Peyer's patch (tissue), 4 donors: ENCODE measurements around the gene CNTNAP5.

Source experiments
- POLR2A ChIP-seq, 2 donors: fragments of 450-650 bp; IDR thresholded peaks; one replicate each; pipeline ENCODE4 v1.5.1; 2017; ENCODE audit warnings: antibody characterized with exemption in 2 of 2, mild to moderate bottlenecking in 2 of 2, moderate library complexity in 2 of 2
- TF ChIP-seq, protein P1 (sequence below), 6 experiments: fragments of 450-650 bp in 4 of 6; fragments of 200-600 bp in 2 of 6; sonication (generic) in 1 of 6; IDR thresholded peaks; one replicate each; pipeline ENCODE4 v1.5.1; 2017 to 2019; ENCODE audit warnings: antibody characterized with exemption in 6 of 6, mild to moderate bottlenecking in 3 of 6, moderate library complexity in 1 of 6

- TF ChIP-seq, protein P1, sequence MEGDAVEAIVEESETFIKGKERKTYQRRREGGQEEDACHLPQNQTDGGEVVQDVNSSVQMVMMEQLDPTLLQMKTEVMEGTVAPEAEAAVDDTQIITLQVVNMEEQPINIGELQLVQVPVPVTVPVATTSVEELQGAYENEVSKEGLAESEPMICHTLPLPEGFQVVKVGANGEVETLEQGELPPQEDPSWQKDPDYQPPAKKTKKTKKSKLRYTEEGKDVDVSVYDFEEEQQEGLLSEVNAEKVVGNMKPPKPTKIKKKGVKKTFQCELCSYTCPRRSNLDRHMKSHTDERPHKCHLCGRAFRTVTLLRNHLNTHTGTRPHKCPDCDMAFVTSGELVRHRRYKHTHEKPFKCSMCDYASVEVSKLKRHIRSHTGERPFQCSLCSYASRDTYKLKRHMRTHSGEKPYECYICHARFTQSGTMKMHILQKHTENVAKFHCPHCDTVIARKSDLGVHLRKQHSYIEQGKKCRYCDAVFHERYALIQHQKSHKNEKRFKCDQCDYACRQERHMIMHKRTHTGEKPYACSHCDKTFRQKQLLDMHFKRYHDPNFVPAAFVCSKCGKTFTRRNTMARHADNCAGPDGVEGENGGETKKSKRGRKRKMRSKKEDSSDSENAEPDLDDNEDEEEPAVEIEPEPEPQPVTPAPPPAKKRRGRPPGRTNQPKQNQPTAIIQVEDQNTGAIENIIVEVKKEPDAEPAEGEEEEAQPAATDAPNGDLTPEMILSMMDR (IDR thresholded peaks at IDR 0.05): no peak
- TF ChIP-seq POLR2A (IDR thresholded peaks at IDR 0.05): no peak
Measured at GRCh38 chr2:124920448-124920847, 895.4 kb downstream of the CNTNAP5 start.
